Measurements from ENCODE around the gene ASCL2.

DNA sequence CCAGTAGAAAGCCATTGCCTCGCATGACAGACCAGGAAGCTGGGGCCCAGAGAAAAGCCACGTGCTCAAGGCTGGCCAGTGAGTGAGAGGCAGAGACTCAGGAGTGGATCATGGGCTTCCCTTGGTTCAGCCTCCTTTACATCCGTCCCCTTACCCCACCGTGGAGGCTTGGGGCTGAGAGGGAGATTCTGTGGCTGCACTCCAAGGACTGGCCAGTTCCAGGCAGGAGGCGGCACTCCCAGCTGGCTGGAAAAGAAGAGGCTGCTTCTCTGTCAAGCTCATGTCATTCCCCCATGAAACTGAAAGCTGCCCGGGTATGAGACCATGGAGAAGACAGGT is 6.6 kb upstream of the ASCL2 start:
- TF ChIP-seq, protein P1, sequence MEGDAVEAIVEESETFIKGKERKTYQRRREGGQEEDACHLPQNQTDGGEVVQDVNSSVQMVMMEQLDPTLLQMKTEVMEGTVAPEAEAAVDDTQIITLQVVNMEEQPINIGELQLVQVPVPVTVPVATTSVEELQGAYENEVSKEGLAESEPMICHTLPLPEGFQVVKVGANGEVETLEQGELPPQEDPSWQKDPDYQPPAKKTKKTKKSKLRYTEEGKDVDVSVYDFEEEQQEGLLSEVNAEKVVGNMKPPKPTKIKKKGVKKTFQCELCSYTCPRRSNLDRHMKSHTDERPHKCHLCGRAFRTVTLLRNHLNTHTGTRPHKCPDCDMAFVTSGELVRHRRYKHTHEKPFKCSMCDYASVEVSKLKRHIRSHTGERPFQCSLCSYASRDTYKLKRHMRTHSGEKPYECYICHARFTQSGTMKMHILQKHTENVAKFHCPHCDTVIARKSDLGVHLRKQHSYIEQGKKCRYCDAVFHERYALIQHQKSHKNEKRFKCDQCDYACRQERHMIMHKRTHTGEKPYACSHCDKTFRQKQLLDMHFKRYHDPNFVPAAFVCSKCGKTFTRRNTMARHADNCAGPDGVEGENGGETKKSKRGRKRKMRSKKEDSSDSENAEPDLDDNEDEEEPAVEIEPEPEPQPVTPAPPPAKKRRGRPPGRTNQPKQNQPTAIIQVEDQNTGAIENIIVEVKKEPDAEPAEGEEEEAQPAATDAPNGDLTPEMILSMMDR (IDR thresholded peaks at IDR 0.05): no peak
- no peak for TF ChIP-seq POLR2A (IDR thresholded peaks at IDR 0.05)
